ENCODE data around the gene HMGCS1.

DNA sequence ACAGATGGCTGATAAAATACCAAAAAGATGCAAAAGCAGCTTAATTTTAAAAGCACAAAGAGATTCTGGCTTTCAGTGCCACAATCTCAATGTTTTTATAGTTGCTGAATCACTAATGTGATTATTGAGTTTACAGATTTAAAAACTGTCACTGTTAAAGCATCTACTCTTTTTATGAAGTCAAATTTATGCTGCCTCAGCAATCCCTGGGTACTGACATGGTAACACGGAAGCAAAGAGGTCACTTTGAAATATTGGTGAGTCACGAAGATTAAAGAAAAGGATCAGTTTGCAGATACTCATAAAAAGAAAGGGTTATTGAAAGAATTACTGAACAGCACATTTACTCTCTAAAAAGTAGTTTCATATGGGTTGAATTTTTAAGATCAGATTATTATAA, 39.7 kb upstream of the HMGCS1 start:
- TF ChIP-seq CTCF (IDR thresholded peaks at IDR 0.05) (no peak), POLR2A (IDR thresholded peaks at IDR 0.05) (no peak)

All from body of pancreas (tissue), 4 donors.